GM23248 (cell line): ENCODE measurements around the gene APBA3.

ENCODE experiments used
- EZH2 ChIP-seq: fragments of 200-600 bp; sonication (generic); IDR thresholded peaks from 2 replicates; pipeline ENCODE4 v1.6.1; 2018; ENCODE audit warnings: antibody characterized with exemption, mild to moderate bottlenecking; ENCODE audit not compliant: insufficient read depth, poor library complexity, severe bottlenecking
- EZH2phosphoT487 ChIP-seq: fragments of 200-600 bp; sonication (generic); IDR thresholded peaks from 2 replicates; pipeline ENCODE4 v1.6.1; 2018; ENCODE audit warnings: antibody characterized with exemption, moderate library complexity, mild to moderate bottlenecking, low read depth; ENCODE audit not compliant: insufficient read depth

- TF ChIP-seq EZH2phosphoT487 = no peak
- TF ChIP-seq EZH2 = no peak
These were observed 48.6 kb upstream of the APBA3 start for GRCh38 chr19:3809881-3810707.
